NB4 (cell line): ENCODE data around the gene CD276.
"Not testable (repeated sequence)": the region's sequence is repeated elsewhere in the genome, so short reads cannot be mapped to it uniquely, and the experiment has no call there.

Experiments used
- DNase-seq: peaks from one replicate; pipeline ENCODE4 v3.0.0; 2010; ENCODE audit warnings: low read depth
- H3K4me3 ChIP-seq: one replicate; pipeline ENCODE4 v1.5.1; 2011; ENCODE audit warnings: mild to moderate bottlenecking, low read depth, low read length, moderate library complexity
- CTCF ChIP-seq: IDR thresholded peaks from one replicate; pipeline ENCODE4 v1.5.1; 2012; ENCODE audit warnings: low read depth, low read length
- MAX ChIP-seq: IDR thresholded peaks from 2 replicates; pipeline ENCODE4 v1.6.1; 2011; ENCODE audit warnings: low read depth, low read length
- MYC ChIP-seq: IDR thresholded peaks from 2 replicates; pipeline ENCODE4 v1.6.1; 2011; ENCODE audit warnings: low read depth, low read length
- POLR2A ChIP-seq: IDR thresholded peaks from 2 replicates; pipeline ENCODE4 v1.6.1; 2011; ENCODE audit warnings: mild to moderate bottlenecking; ENCODE audit not compliant: insufficient read length; ENCODE audit errors: extremely low read depth

Gene CD276

GRCh38 chr15:73700041-73700842 lies 16.1 kb downstream of the CD276 start:
- no peak for TF ChIP-seq POLR2A
- TF ChIP-seq CTCF = peak; percentile 92
- H3K4me3 ChIP-seq = no peak overlapping the region
- peak; percentile 84 for DNase-seq

DNA sequence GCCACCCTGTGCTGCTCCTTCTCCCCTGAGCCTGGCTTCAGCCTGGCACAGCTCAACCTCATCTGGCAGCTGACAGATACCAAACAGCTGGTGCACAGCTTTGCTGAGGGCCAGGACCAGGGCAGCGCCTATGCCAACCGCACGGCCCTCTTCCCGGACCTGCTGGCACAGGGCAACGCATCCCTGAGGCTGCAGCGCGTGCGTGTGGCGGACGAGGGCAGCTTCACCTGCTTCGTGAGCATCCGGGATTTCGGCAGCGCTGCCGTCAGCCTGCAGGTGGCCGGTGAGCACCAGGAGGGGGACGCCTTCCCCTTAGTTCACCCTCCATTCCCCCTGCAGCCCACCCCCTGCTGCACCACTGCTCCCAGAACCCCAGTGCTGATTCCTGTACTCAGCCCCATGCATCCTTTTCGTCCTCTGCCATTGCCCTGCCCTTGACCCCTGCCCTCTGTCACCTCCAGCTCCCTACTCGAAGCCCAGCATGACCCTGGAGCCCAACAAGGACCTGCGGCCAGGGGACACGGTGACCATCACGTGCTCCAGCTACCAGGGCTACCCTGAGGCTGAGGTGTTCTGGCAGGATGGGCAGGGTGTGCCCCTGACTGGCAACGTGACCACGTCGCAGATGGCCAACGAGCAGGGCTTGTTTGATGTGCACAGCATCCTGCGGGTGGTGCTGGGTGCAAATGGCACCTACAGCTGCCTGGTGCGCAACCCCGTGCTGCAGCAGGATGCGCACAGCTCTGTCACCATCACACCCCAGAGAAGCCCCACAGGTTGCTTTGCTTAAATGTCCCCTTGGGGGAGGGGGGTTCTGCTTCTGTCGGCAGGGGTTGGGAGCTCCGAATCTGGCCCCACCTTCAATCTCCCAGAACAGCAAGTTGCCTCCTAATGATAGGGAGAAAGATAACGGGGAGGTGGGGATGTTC lies 18.4 kb downstream of the CD276 start:
- DNase-seq, H3K4me3 ChIP-seq: not testable (repeated sequence)

GRCh38 chr15:73703601-73704000 lies 19.4 kb downstream of the CD276 start:
- DNase-seq, H3K4me3 ChIP-seq: not testable (repeated sequence)

DNA sequence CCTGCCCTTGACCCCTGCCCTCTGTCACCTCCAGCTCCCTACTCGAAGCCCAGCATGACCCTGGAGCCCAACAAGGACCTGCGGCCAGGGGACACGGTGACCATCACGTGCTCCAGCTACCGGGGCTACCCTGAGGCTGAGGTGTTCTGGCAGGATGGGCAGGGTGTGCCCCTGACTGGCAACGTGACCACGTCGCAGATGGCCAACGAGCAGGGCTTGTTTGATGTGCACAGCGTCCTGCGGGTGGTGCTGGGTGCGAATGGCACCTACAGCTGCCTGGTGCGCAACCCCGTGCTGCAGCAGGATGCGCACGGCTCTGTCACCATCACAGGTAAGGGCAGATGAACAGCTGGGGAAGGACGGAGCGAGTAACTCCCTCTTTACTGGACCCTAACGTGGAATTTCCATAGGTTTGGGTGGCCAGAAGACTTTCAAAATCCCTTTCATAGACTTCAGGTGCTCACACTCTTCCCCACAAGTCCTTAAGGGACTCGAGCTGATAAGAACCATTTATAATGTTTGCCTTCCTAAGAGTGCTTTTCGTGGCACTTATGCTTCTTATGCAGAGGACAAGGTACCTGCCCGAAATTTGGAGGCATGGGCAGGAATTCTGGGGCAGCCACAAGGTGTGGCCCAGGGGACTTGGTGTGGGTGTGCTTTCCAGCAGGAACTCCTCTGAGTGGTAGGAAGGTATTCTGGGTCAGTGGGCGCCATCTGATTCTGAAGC lies 20.1 kb downstream of the CD276 start:
- not testable (repeated sequence) for H3K4me3 ChIP-seq, DNase-seq

- H3K4me3 ChIP-seq = no peak overlapping the region
- DNase-seq = peak; percentile 62
- TF ChIP-seq POLR2A (no peak), MAX (no peak), CTCF (peak; percentile 78), MYC (no peak)
Measured at GRCh38 chr15:73704869-73705645, 20.9 kb downstream of the CD276 start.

DNA sequence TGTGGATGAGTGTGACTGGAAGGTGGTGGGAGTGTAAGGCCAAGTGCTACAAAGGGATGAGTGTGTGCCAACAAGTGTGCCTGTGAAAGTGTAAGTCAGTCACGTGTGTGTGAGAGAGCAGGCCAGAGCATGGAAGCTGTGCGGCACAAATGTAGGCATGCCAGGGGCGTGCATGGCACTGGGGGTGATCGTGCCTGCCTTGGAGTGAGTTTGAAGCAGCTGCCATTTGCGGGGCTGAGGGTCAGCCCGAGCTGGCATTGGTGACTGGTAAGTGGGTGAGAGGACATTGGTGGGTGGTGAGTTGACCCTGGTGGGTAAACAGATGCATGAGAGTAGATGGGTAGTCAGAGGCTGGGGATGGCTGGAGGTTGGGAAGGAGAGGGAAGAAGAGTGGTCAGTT lies 24.5 kb downstream of the CD276 start:
- no peak overlapping the region for H3K4me3 ChIP-seq
- TF ChIP-seq POLR2A (no peak), MYC (no peak), MAX (no peak), CTCF (no peak)
- no peak for DNase-seq

- no peak for DNase-seq
- TF ChIP-seq POLR2A (no peak), MAX (no peak), CTCF (no peak), MYC (no peak)
- H3K4me3 ChIP-seq = no peak overlapping the region
Measured at GRCh38 chr15:73709241-73709640, 25.1 kb downstream of the CD276 start.
